OCI-LY3 (cell line): ENCODE results near the gene CKLF.

Experiments
- CTCF ChIP-seq: fragments of 200-600, 300-600 bp; sonication (generic); IDR thresholded peaks from 2 replicates; pipeline ENCODE4 v1.5.1; 2014; ENCODE audit warnings: antibody characterized with exemption, low read length, low read depth
- EZH2phosphoT487 ChIP-seq: fragments of 200-600 bp; shearing (Covaris generic); IDR thresholded peaks from 2 replicates; pipeline ENCODE4 v1.6.1; 2018; ENCODE audit warnings: antibody characterized with exemption, mixed run types, low read depth

GRCh38 chr16:66503030-66503429 lies 49.3 kb upstream of the CKLF start:
- no peak for TF ChIP-seq CTCF
- no peak for TF ChIP-seq EZH2phosphoT487
